ENCODE measurements around the gene GIMAP8.

The GIMAP8 gene

DNA sequence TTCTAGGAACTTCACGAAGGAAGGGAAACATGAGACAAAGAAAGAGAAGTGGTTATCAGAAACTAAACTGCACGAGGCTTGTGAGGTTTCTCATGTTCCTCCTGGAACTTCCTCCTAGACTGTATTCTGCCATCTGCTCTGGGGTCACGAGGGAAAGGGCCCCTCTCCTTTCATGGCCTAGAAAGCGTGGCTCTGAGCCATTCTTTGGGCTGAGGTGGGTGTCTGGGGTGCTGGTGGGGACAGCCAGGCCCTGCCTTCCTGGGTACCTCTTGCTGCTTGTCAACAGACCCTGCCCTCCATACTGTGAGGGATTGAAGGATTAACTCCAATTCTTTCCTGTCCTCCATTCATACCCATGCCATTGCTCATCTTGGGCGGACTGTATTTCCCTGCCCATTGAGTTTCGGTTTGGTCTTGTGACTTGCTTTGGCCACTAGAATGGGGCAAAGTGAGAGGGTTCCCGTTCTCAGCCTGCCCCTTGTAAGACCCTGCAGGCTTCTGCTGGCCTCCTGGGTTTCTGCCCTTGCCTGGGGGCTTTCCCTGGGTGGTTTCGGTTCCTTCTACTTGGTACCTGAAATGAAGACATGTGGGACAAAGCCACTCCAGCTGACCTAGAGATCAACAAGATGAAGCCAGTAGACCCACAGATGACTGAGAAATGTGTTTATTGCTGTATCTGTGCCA, 14.9 kb upstream of the GIMAP8 start:
- Histone ChIP-seq H3K27ac (ENCODE audit: insufficient read depth, low read length, poor library complexity, severe bottlenecking) (no peak overlapping the region), H3K4me1 (ENCODE audit: control insufficient read depth, insufficient read depth, low read length, poor library complexity, severe bottlenecking) (peaks cover 5% of the 10 kb centered on the region), H3K4me3 (ENCODE audit: insufficient read depth, low read depth, low read length, poor library complexity, severe bottlenecking) (no peak overlapping the region), H3K9me3 (ENCODE audit: control insufficient read depth, low read length) (no peaks in the 10 kb centered on the region), H3K27me3 (replicated peaks; ENCODE audit: control insufficient read depth, insufficient read depth, low read length, poor library complexity, severe bottlenecking) (no peaks in the 10 kb centered on the region), H3K36me3 (ENCODE audit: control insufficient read depth, insufficient read depth, low read length) (no peaks in the 10 kb centered on the region)
- DNase-seq, result no peak

- H3K4me3 ChIP-seq (ENCODE audit: insufficient read depth, low read depth, low read length, poor library complexity, severe bottlenecking), result no peak overlapping the region
- H3K27me3 ChIP-seq (replicated peaks; ENCODE audit: control insufficient read depth, insufficient read depth, low read length, poor library complexity, severe bottlenecking), result no peaks in the 10 kb centered on the region
- no peaks in the 10 kb centered on the region for H3K36me3 ChIP-seq (ENCODE audit: control insufficient read depth, insufficient read depth, low read length)
- no peak overlapping the region for H3K27ac ChIP-seq (ENCODE audit: insufficient read depth, low read length, poor library complexity, severe bottlenecking)
- H3K4me1 ChIP-seq (ENCODE audit: control insufficient read depth, insufficient read depth, low read length, poor library complexity, severe bottlenecking), result peaks cover 5% of the 10 kb centered on the region
- DNase-seq, result no peak
- H3K9me3 ChIP-seq (ENCODE audit: control insufficient read depth, low read length), result peaks cover 7% of the 10 kb centered on the region
Measured at GRCh38 chr7:150439967-150440366, 10.5 kb upstream of the GIMAP8 start.

GRCh38 chr7:150441524-150441923, 8.9 kb upstream of the GIMAP8 start:
- H3K4me3 ChIP-seq (ENCODE audit: insufficient read depth, low read depth, low read length, poor library complexity, severe bottlenecking), result no peak overlapping the region
- peaks cover 9% of the 10 kb centered on the region for H3K4me1 ChIP-seq (ENCODE audit: control insufficient read depth, insufficient read depth, low read length, poor library complexity, severe bottlenecking)
- peaks cover 7% of the 10 kb centered on the region for H3K9me3 ChIP-seq (ENCODE audit: control insufficient read depth, low read length)
- no peak for DNase-seq
- no peaks in the 10 kb centered on the region for H3K36me3 ChIP-seq (ENCODE audit: control insufficient read depth, insufficient read depth, low read length)
- no peak overlapping the region for H3K27ac ChIP-seq (ENCODE audit: insufficient read depth, low read length, poor library complexity, severe bottlenecking)
- no peaks in the 10 kb centered on the region for H3K27me3 ChIP-seq (replicated peaks; ENCODE audit: control insufficient read depth, insufficient read depth, low read length, poor library complexity, severe bottlenecking)

DNA sequence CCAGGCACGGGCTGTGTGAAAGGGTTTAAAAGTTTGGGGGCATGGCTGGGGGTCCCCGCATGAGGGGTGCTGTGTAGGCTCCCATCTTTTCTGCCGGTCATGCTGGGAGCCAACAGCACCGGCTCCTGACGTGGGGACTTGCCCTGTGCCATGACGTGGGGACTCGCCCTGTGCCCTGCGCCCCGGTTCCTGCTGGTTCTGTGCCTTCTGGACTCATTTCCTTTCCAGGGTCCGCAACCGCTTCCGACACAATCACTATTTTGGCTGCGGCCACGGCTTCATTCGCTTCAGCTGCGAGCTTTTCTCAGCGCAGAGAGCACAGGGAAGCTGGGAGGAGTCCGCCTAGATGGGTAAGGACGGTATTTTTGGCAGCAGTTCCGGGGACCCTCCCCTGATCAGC, 7.6 kb upstream of the GIMAP8 start:
- Histone ChIP-seq H3K9me3 (ENCODE audit: control insufficient read depth, low read length) (peaks cover 7% of the 10 kb centered on the region), H3K36me3 (ENCODE audit: control insufficient read depth, insufficient read depth, low read length) (no peaks in the 10 kb centered on the region), H3K27me3 (replicated peaks; ENCODE audit: control insufficient read depth, insufficient read depth, low read length, poor library complexity, severe bottlenecking) (no peaks in the 10 kb centered on the region), H3K4me1 (ENCODE audit: control insufficient read depth, insufficient read depth, low read length, poor library complexity, severe bottlenecking) (peaks cover 12% of the 10 kb centered on the region), H3K4me3 (ENCODE audit: insufficient read depth, low read depth, low read length, poor library complexity, severe bottlenecking) (no peak overlapping the region), H3K27ac (ENCODE audit: insufficient read depth, low read length, poor library complexity, severe bottlenecking) (no peak overlapping the region)
- DNase-seq, result no peak

DNA sequence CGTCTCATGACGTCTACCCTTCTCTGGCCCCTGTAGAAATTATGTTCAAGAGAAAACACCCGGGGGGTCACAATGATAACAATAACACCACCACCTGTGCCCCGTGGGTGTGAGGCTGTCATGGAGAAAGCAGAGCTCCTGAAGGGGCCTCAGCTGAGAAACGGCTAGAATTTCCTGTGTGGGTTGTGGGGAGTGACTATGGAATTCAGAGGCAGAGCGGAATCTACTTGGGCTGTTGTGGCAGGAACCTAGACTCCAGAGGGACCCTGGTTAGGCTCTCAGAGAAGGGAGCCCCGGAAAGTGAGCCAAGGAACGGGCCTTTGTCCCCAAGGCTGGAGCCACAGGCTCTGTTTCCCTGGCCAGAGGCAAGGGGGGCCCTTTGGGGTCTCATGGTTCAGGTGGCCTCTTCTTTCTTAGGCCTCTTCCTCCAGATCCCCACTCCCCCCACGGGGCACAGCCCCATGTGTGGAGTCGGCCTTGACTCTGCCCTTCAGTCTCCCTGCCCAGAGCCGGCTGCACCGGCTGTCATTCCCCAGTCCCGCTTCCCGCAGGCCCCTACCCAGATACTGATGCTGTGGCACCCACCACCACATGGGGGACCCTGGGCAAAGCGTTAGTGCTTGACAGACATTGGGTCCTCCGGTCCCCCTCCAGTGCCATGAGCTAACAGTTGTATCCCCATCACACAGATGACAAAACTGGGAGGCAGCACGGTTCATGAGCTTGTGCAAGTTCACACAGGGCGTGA, 6.5 kb upstream of the GIMAP8 start:
- H3K36me3 ChIP-seq (ENCODE audit: control insufficient read depth, insufficient read depth, low read length), result no peaks in the 10 kb centered on the region
- peaks cover 7% of the 10 kb centered on the region for H3K9me3 ChIP-seq (ENCODE audit: control insufficient read depth, low read length)
- DNase-seq, result no peak
- no peak overlapping the region for H3K4me3 ChIP-seq (ENCODE audit: insufficient read depth, low read depth, low read length, poor library complexity, severe bottlenecking)
- H3K27ac ChIP-seq (ENCODE audit: insufficient read depth, low read length, poor library complexity, severe bottlenecking), result no peak overlapping the region
- H3K27me3 ChIP-seq (replicated peaks; ENCODE audit: control insufficient read depth, insufficient read depth, low read length, poor library complexity, severe bottlenecking), result no peaks in the 10 kb centered on the region
- peaks cover 19% of the 10 kb centered on the region for H3K4me1 ChIP-seq (ENCODE audit: control insufficient read depth, insufficient read depth, low read length, poor library complexity, severe bottlenecking)

GRCh38 chr7:150444674-150445365, 5.6 kb upstream of the GIMAP8 start:
- Histone ChIP-seq H3K36me3 (ENCODE audit: control insufficient read depth, insufficient read depth, low read length) (no peaks in the 10 kb centered on the region), H3K27ac (ENCODE audit: insufficient read depth, low read length, poor library complexity, severe bottlenecking) (no peak overlapping the region), H3K4me1 (ENCODE audit: control insufficient read depth, insufficient read depth, low read length, poor library complexity, severe bottlenecking) (peaks cover 24% of the 10 kb centered on the region), H3K27me3 (replicated peaks; ENCODE audit: control insufficient read depth, insufficient read depth, low read length, poor library complexity, severe bottlenecking) (no peaks in the 10 kb centered on the region), H3K9me3 (ENCODE audit: control insufficient read depth, low read length) (peaks cover 7% of the 10 kb centered on the region), H3K4me3 (ENCODE audit: insufficient read depth, low read depth, low read length, poor library complexity, severe bottlenecking) (no peak overlapping the region)
- DNase-seq, result no peak

- Histone ChIP-seq H3K27me3 (replicated peaks; ENCODE audit: control insufficient read depth, insufficient read depth, low read length, poor library complexity, severe bottlenecking) (no peaks in the 10 kb centered on the region), H3K4me3 (ENCODE audit: insufficient read depth, low read depth, low read length, poor library complexity, severe bottlenecking) (no peak overlapping the region), H3K36me3 (ENCODE audit: control insufficient read depth, insufficient read depth, low read length) (no peaks in the 10 kb centered on the region), H3K9me3 (ENCODE audit: control insufficient read depth, low read length) (peaks cover 7% of the 10 kb centered on the region), H3K27ac (ENCODE audit: insufficient read depth, low read length, poor library complexity, severe bottlenecking) (peak overlapping the region; percentile 53), H3K4me1 (ENCODE audit: control insufficient read depth, insufficient read depth, low read length, poor library complexity, severe bottlenecking) (peaks cover 35% of the 10 kb centered on the region)
- DNase-seq, result no peak
Measured at GRCh38 chr7:150446288-150446938, 4.0 kb upstream of the GIMAP8 start.

DNA sequence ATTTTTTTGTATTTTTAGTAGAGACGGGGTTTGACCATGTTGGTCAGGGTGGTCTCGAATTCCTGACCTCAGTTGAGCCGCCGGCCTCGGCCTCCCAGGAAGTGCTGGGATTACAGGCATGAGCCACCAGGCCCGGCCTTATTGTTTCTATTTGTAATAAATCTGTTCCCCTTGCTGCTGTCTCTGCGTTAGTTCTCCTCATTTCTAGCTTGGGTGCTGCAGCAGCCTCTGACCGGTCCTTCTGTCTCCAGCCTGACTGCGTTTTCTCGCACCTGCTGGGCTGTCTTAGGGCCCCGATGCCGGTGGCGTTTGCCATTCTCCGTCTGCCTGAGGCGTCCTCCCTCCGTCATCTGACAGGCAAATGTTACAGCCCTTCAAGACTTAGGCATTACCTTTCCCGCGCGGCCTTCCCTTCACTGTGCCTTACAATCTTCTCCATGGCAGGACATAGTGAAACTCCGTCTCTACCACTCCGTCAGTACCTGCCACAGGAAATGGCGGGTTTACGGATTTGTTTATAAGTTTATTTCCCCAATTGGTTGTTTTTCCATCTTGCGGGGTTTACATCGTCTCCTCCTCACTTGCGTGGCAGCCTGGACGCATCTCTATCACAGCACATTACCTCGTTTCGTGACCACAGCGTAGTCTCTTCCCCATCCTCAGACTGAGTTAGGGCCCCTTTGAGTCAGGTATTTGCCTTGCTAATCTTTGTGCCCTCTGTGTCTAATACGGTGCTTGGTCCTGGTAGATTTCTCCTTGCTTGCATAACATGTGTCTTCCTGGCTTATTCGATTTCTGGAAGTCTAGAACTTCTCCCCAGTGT, 2.3 kb upstream of the GIMAP8 start:
- Histone ChIP-seq H3K4me3 (ENCODE audit: insufficient read depth, low read depth, low read length, poor library complexity, severe bottlenecking) (peak overlapping the region; percentile 17), H3K4me1 (ENCODE audit: control insufficient read depth, insufficient read depth, low read length, poor library complexity, severe bottlenecking) (peaks cover 35% of the 10 kb centered on the region)
- DNase-seq, result no peak

GRCh38 chr7:150448789-150449147, 1.7 kb upstream of the GIMAP8 start:
- no peaks in the 10 kb centered on the region for H3K27me3 ChIP-seq (replicated peaks; ENCODE audit: control insufficient read depth, insufficient read depth, low read length, poor library complexity, severe bottlenecking)
- H3K27ac ChIP-seq (ENCODE audit: insufficient read depth, low read length, poor library complexity, severe bottlenecking), result peak overlapping the region; percentile 89
- no peaks in the 10 kb centered on the region for H3K36me3 ChIP-seq (ENCODE audit: control insufficient read depth, insufficient read depth, low read length)
- DNase-seq, result peak; percentile 77 to 80 (median 78)
- H3K9me3 ChIP-seq (ENCODE audit: control insufficient read depth, low read length), result no peaks in the 10 kb centered on the region
- peaks cover 37% of the 10 kb centered on the region for H3K4me1 ChIP-seq (ENCODE audit: control insufficient read depth, insufficient read depth, low read length, poor library complexity, severe bottlenecking)
- H3K4me3 ChIP-seq (ENCODE audit: insufficient read depth, low read depth, low read length, poor library complexity, severe bottlenecking), result peak overlapping the region; percentile 17

More for the DNA sequence above, 2.3 kb upstream of the GIMAP8 start:
- no peaks in the 10 kb centered on the region for H3K36me3 ChIP-seq (ENCODE audit: control insufficient read depth, insufficient read depth, low read length)
- no peaks in the 10 kb centered on the region for H3K9me3 ChIP-seq (ENCODE audit: control insufficient read depth, low read length)
- H3K27me3 ChIP-seq (replicated peaks; ENCODE audit: control insufficient read depth, insufficient read depth, low read length, poor library complexity, severe bottlenecking), result no peaks in the 10 kb centered on the region
- peak overlapping the region; percentile 89 for H3K27ac ChIP-seq (ENCODE audit: insufficient read depth, low read length, poor library complexity, severe bottlenecking)
